ENCODE measurements around the gene AOPEP. TPM values are rescaled to one million over a fixed set of nuclear protein-coding genes. Genes with fewer than 3 reads are reported as not detected.
"Not testable (repeated sequence)": the region's sequence is repeated elsewhere in the genome, so short reads cannot be mapped to it uniquely, and the experiment has no call there.

AOPEP gene
- total RNA-seq, 1 experiment from 2014 or later, result 55.5 TPM

- in situ Hi-C loops (cut with HindIII; ENCODE audit: low pct_unique_long_range_greater_than_20kb, low sequenced_read_pairs), result no loop called here
- DNase-seq (ENCODE audit: low read depth), result no peak
These were observed 219.8 kb downstream of the AOPEP start for GRCh38 chr9:94946256-94946655.

GRCh38 chr9:94948567-94949235 lies 222.2 kb downstream of the AOPEP start:
- in situ Hi-C loops (cut with HindIII; ENCODE audit: low pct_unique_long_range_greater_than_20kb, low sequenced_read_pairs), result no loop called here
- no peak for DNase-seq (ENCODE audit: low read depth)

- no peak for DNase-seq (ENCODE audit: low read depth)
- in situ Hi-C loops (cut with HindIII; ENCODE audit: low pct_unique_long_range_greater_than_20kb, low sequenced_read_pairs), result no loop called here
These were observed 222.9 kb downstream of the AOPEP start for GRCh38 chr9:94949370-94949769.

GRCh38 chr9:94950040-94950578 lies 223.6 kb downstream of the AOPEP start:
- no peak for DNase-seq (ENCODE audit: low read depth)
- in situ Hi-C loops (cut with HindIII; ENCODE audit: low pct_unique_long_range_greater_than_20kb, low sequenced_read_pairs), result no loop called here

- DNase-seq (ENCODE audit: low read depth), result peak; percentile 32
These were observed 224.3 kb downstream of the AOPEP start for GRCh38 chr9:94950579-94951323.

GRCh38 chr9:94951324-94952135 lies 225.0 kb downstream of the AOPEP start:
- DNase-seq (ENCODE audit: low read depth), result no peak

More at GRCh38 chr9:94950579-94951323, 224.3 kb downstream of the AOPEP start:
- in situ Hi-C loops (cut with HindIII; ENCODE audit: low pct_unique_long_range_greater_than_20kb, low sequenced_read_pairs), result no loop called here

GRCh38 chr9:94952565-94953373 lies 226.3 kb downstream of the AOPEP start:
- in situ Hi-C loops (cut with HindIII; ENCODE audit: low pct_unique_long_range_greater_than_20kb, low sequenced_read_pairs), result no loop called here
- DNase-seq (ENCODE audit: low read depth), result no peak

More at GRCh38 chr9:94951324-94952135, 225.0 kb downstream of the AOPEP start:
- in situ Hi-C loops (cut with HindIII; ENCODE audit: low pct_unique_long_range_greater_than_20kb, low sequenced_read_pairs), result no loop called here

GRCh38 chr9:94956731-94957130 lies 230.2 kb downstream of the AOPEP start:
- no peak for DNase-seq (ENCODE audit: low read depth)
- in situ Hi-C loops (cut with HindIII; ENCODE audit: low pct_unique_long_range_greater_than_20kb, low sequenced_read_pairs), result no loop called here

- DNase-seq (ENCODE audit: low read depth), result no peak
- in situ Hi-C loops (cut with HindIII; ENCODE audit: low pct_unique_long_range_greater_than_20kb, low sequenced_read_pairs), result no loop called here
These were observed 234.5 kb downstream of the AOPEP start for GRCh38 chr9:94960964-94961363.

GRCh38 chr9:94961870-94962269 lies 235.4 kb downstream of the AOPEP start:
- in situ Hi-C loops (cut with HindIII; ENCODE audit: low pct_unique_long_range_greater_than_20kb, low sequenced_read_pairs), result no loop called here
- DNase-seq (ENCODE audit: low read depth), result no peak

GRCh38 chr9:94965631-94966030 lies 239.1 kb downstream of the AOPEP start:
- in situ Hi-C loops (cut with HindIII; ENCODE audit: low pct_unique_long_range_greater_than_20kb, low sequenced_read_pairs); DNase-seq (ENCODE audit: low read depth): not testable (repeated sequence)

GRCh38 chr9:94966046-94966445 lies 239.5 kb downstream of the AOPEP start:
- in situ Hi-C loops (cut with HindIII; ENCODE audit: low pct_unique_long_range_greater_than_20kb, low sequenced_read_pairs); DNase-seq (ENCODE audit: low read depth): not testable (repeated sequence)

- DNase-seq (ENCODE audit: low read depth), result peak; percentile 50
- in situ Hi-C loops (cut with HindIII; ENCODE audit: low pct_unique_long_range_greater_than_20kb, low sequenced_read_pairs), result no loop called here
These were observed 241.0 kb downstream of the AOPEP start for GRCh38 chr9:94967482-94967881.

- in situ Hi-C loops (cut with HindIII; ENCODE audit: low pct_unique_long_range_greater_than_20kb, low sequenced_read_pairs), result no loop called here
- DNase-seq (ENCODE audit: low read depth), result no peak
These were observed 245.1 kb downstream of the AOPEP start for GRCh38 chr9:94971378-94972131.

GRCh38 chr9:94973451-94973941 lies 247.0 kb downstream of the AOPEP start:
- in situ Hi-C loops (cut with HindIII; ENCODE audit: low pct_unique_long_range_greater_than_20kb, low sequenced_read_pairs), result no loop called here
- DNase-seq (ENCODE audit: low read depth), result no peak

- no peak for DNase-seq (ENCODE audit: low read depth)
- in situ Hi-C loops (cut with HindIII; ENCODE audit: low pct_unique_long_range_greater_than_20kb, low sequenced_read_pairs), result no loop called here
These were observed 247.8 kb downstream of the AOPEP start for GRCh38 chr9:94974154-94974879.
